ENCODE data around the gene TIGIT. TPM values are rescaled to one million over a fixed set of nuclear protein-coding genes. Genes with fewer than 3 reads are reported as not detected.

TIGIT gene
- total RNA-seq, 4 donors from 2014 or later: 1.2 to 5.6 (median 5.4) TPM; not detected in 1

GRCh38 chr3:114350690-114351089, 56.9 kb downstream of the TIGIT start:
- no peaks in the 10 kb centered on the region for H3K9me3 ChIP-seq
- no peak overlapping the region for H3K4me3 ChIP-seq
- no peak overlapping the region for H3K27ac ChIP-seq
- DNase-seq: no peak
- no peaks in the 10 kb centered on the region for H3K27me3 ChIP-seq
- H3K4me1 ChIP-seq: no peaks in the 10 kb centered on the region
- intact Hi-C loops (cut with DNase I; ENCODE audit: low total_unique reads): no loop called here
- in situ Hi-C loops (cut with MboI; ENCODE audit: low pct_ligation_motif_present in 1 of 4, low pct_unique_long_range_greater_than_20kb in 1 of 4, low sequenced_read_pairs in 3 of 4): no loop called here
- H3K36me3 ChIP-seq: peaks cover 0 to 18% (median 0%) of the 10 kb centered on the region in 4 donors
- TF ChIP-seq, protein P1, sequence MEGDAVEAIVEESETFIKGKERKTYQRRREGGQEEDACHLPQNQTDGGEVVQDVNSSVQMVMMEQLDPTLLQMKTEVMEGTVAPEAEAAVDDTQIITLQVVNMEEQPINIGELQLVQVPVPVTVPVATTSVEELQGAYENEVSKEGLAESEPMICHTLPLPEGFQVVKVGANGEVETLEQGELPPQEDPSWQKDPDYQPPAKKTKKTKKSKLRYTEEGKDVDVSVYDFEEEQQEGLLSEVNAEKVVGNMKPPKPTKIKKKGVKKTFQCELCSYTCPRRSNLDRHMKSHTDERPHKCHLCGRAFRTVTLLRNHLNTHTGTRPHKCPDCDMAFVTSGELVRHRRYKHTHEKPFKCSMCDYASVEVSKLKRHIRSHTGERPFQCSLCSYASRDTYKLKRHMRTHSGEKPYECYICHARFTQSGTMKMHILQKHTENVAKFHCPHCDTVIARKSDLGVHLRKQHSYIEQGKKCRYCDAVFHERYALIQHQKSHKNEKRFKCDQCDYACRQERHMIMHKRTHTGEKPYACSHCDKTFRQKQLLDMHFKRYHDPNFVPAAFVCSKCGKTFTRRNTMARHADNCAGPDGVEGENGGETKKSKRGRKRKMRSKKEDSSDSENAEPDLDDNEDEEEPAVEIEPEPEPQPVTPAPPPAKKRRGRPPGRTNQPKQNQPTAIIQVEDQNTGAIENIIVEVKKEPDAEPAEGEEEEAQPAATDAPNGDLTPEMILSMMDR (IDR thresholded peaks at IDR 0.05): no peak
- TF ChIP-seq POLR2A (IDR thresholded peaks at IDR 0.05) (no peak), EP300 (IDR thresholded peaks at IDR 0.05; ENCODE audit: low read depth) (no peak), POLR2AphosphoS5 (IDR thresholded peaks at IDR 0.05) (no peak)
- WGBS, 2 donors (ENCODE audit: low coverage in 1 of 2): 100% methylated on average over 8 to 24 of the region's 24 CpGs

DNA sequence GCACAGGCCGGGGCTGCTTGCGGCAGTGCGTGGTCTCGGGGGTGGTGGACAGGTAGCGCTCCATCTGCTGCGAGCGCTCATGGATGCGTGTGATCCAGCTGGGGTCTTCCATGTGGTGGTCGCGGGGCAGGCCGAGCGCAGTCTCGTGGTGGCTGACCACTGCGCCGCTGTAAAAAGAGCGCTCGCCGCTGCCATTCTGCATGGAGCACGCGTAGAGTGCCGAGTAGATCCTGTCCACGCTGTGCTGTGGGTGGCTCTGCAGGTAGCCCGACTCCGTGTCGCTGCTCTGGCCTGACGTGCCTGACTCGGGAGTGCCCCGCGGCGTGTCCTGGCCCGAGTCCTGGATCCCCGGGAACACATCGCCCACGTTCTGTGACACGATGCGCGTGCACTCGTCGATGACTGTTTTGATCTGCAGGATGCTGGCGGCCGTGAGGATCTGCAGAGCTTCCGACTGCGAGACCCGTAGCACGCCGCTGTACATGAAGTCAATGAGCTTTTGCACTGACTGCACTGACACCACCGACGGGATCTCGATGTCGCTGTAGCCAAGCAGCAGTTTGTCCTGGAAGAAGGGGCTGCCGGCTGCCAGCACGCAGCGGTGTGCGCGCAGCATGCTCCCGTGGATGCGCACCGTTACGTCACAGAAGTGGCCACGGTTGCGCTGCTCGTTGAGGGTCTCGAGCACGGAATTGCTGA, 57.4 kb downstream of the TIGIT start:
- 97 to 98% methylated on average over 13 to 64 of the region's 64 CpGs for WGBS, 2 donors (ENCODE audit: low coverage in 1 of 2)
- DNase-seq: no peak
- TF ChIP-seq EP300 (IDR thresholded peaks at IDR 0.05; ENCODE audit: low read depth): no peak
- no peak for TF ChIP-seq POLR2AphosphoS5 (IDR thresholded peaks at IDR 0.05)
- TF ChIP-seq, protein P1 (IDR thresholded peaks at IDR 0.05): no peak
- no peak for TF ChIP-seq POLR2A (IDR thresholded peaks at IDR 0.05)
- in situ Hi-C loops (cut with MboI; ENCODE audit: low pct_ligation_motif_present in 1 of 4, low pct_unique_long_range_greater_than_20kb in 1 of 4, low sequenced_read_pairs in 3 of 4): no loop called here
- Histone ChIP-seq H3K4me3 (no peak overlapping the region), H3K9me3 (no peaks in the 10 kb centered on the region), H3K27me3 (no peaks in the 10 kb centered on the region), H3K4me1 (no peaks in the 10 kb centered on the region), H3K27ac (no peak overlapping the region), H3K36me3 (peaks cover 0 to 18% (median 0%) of the 10 kb centered on the region in 4 donors)
- intact Hi-C loops (cut with DNase I; ENCODE audit: low total_unique reads): no loop called here

DNA sequence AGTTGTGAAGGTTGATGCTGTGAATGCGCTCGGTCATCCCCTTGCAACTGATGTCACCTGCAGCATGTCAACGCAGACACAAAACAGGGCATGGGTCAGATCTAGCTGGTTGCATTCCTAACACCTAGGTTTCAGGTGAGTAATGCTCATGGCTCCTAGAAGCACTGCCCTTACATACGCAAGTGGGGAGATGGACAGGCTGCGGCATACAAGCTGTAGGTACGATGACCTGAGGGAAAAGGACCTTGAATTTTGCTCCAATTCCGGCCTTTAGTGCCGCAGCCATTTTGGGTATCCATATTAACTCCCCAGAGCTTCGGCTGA, 58.0 kb downstream of the TIGIT start:
- in situ Hi-C loops (cut with MboI; ENCODE audit: low pct_ligation_motif_present in 1 of 4, low pct_unique_long_range_greater_than_20kb in 1 of 4, low sequenced_read_pairs in 3 of 4) (no loop called here), intact Hi-C loops (cut with DNase I; ENCODE audit: low total_unique reads) (no loop called here)
- WGBS, 2 donors (ENCODE audit: low coverage in 1 of 2): 92 to 97% methylated on average over 3 to 9 of the region's 9 CpGs
- no peak overlapping the region for H3K27ac ChIP-seq
- TF ChIP-seq, protein P1 (IDR thresholded peaks at IDR 0.05): no peak
- TF ChIP-seq POLR2A (IDR thresholded peaks at IDR 0.05) (no peak), POLR2AphosphoS5 (IDR thresholded peaks at IDR 0.05) (no peak), EP300 (IDR thresholded peaks at IDR 0.05; ENCODE audit: low read depth) (no peak)
- DNase-seq: no peak
- no peak overlapping the region for H3K4me3 ChIP-seq
- peaks cover 0 to 18% (median 0%) of the 10 kb centered on the region in 4 donors for H3K36me3 ChIP-seq
- no peaks in the 10 kb centered on the region for H3K27me3 ChIP-seq
- no peaks in the 10 kb centered on the region for H3K9me3 ChIP-seq
- H3K4me1 ChIP-seq: no peaks in the 10 kb centered on the region

- H3K27me3 ChIP-seq: no peaks in the 10 kb centered on the region
- intact Hi-C loops (cut with DNase I; ENCODE audit: low total_unique reads): no loop called here
- in situ Hi-C loops (cut with MboI; ENCODE audit: low pct_ligation_motif_present in 1 of 4, low pct_unique_long_range_greater_than_20kb in 1 of 4, low sequenced_read_pairs in 3 of 4): no loop called here
Observed at GRCh38 chr3:114355653-114356052, 61.8 kb downstream of the TIGIT start.

DNA sequence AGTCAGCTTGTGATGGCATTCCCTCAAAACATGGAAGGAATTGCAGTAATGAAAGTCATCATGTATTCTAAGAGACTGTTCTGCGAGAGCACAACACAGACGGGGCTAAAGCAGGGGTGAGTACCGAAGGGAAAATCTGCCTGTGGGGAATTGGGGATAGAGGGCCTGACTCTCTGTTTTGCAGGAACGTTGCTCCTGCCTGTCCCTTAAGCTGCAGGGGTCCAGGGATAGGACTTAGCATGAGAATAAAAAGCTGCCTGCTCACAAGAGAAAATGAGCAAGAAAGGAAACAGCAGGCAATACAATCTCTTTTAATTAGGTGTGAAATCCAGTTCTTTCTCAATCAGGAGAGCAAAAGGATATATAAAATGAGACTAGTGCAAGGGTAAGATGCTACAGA, 62.2 kb downstream of the TIGIT start:
- in situ Hi-C loops (cut with MboI; ENCODE audit: low pct_ligation_motif_present in 1 of 4, low pct_unique_long_range_greater_than_20kb in 1 of 4, low sequenced_read_pairs in 3 of 4) (no loop called here), intact Hi-C loops (cut with DNase I; ENCODE audit: low total_unique reads) (no loop called here)

More at GRCh38 chr3:114355653-114356052, 61.8 kb downstream of the TIGIT start:
- Histone ChIP-seq H3K9me3 (no peaks in the 10 kb centered on the region), H3K4me3 (no peak overlapping the region), H3K36me3 (peaks cover 0 to 5% (median 0%) of the 10 kb centered on the region in 4 donors), H3K4me1 (no peaks in the 10 kb centered on the region), H3K27ac (no peak overlapping the region)
- no peak for TF ChIP-seq EP300 (IDR thresholded peaks at IDR 0.05; ENCODE audit: low read depth)
- TF ChIP-seq POLR2AphosphoS5 (IDR thresholded peaks at IDR 0.05): no peak
- no peak for DNase-seq

More for the DNA sequence above, 62.2 kb downstream of the TIGIT start:
- Histone ChIP-seq H3K27ac (no peak overlapping the region), H3K27me3 (no peaks in the 10 kb centered on the region), H3K4me3 (no peak overlapping the region), H3K36me3 (peaks cover 0 to 1% (median 0%) of the 10 kb centered on the region in 4 donors), H3K4me1 (no peaks in the 10 kb centered on the region), H3K9me3 (no peaks in the 10 kb centered on the region)
- TF ChIP-seq, protein P1 (IDR thresholded peaks at IDR 0.05): no peak
- TF ChIP-seq POLR2AphosphoS5 (IDR thresholded peaks at IDR 0.05) (no peak), POLR2A (IDR thresholded peaks at IDR 0.05) (no peak), EP300 (IDR thresholded peaks at IDR 0.05; ENCODE audit: low read depth) (no peak)
- DNase-seq: no peak
- 78 to 87% methylated on average over 3 to 4 of the region's 4 CpGs for WGBS, 2 donors (ENCODE audit: low coverage in 1 of 2)
